ENCODE measurements around the gene CCHCR1.

The CCHCR1 gene

GRCh38 chr6:31158140-31158862 lies 699 bp upstream of the CCHCR1 start, which contains the start of gene TCF19:
Gene TCF19 (plus strand): TSS chr6:31158589. CDS start chr6:31159470, 881 bp downstream.
- peak within 1 kb of the TSS; percentile 61 for H3K9ac ChIP-seq (ENCODE audit: low read length)
- peaks cover 18% of the 10 kb centered on the region for H3K4me1 ChIP-seq (ENCODE audit: control insufficient read depth, low read depth, low read length)
- H3K27me3 ChIP-seq (ENCODE audit: control insufficient read depth, insufficient read depth, low read length) = no peaks in the 10 kb centered on the region
- peak within 1 kb of the TSS; percentile 9 for H3K27ac ChIP-seq (ENCODE audit: low read length)
- no peaks in the 10 kb centered on the region for H3K9me3 ChIP-seq (ENCODE audit: control insufficient read depth, low read depth, low read length)
- H3K4me3 ChIP-seq (ENCODE audit: low read length) = peak within 1 kb of the TSS; percentile 79
- H3K36me3 ChIP-seq (ENCODE audit: control insufficient read depth, low read depth, low read length) = peaks cover 29% of the 10 kb centered on the region

GRCh38 chr6:31156641-31157040 lies 961 bp downstream of the CCHCR1 start:
- no peak overlapping the region for H3K27ac ChIP-seq (ENCODE audit: low read length)
- peak overlapping the region; percentile 79 for H3K4me3 ChIP-seq (ENCODE audit: low read length)
- H3K9me3 ChIP-seq (ENCODE audit: control insufficient read depth, low read depth, low read length) = no peaks in the 10 kb centered on the region
- H3K9ac ChIP-seq (ENCODE audit: low read length) = no peak overlapping the region
- H3K27me3 ChIP-seq (ENCODE audit: control insufficient read depth, insufficient read depth, low read length) = no peaks in the 10 kb centered on the region
- peaks cover 12% of the 10 kb centered on the region for H3K36me3 ChIP-seq (ENCODE audit: control insufficient read depth, low read depth, low read length)
- H3K4me1 ChIP-seq (ENCODE audit: control insufficient read depth, low read depth, low read length) = peaks cover 14% of the 10 kb centered on the region

GRCh38 chr6:31154436-31154835 lies 3.2 kb downstream of the CCHCR1 start:
- no peak overlapping the region for H3K9ac ChIP-seq (ENCODE audit: low read length)
- H3K4me1 ChIP-seq (ENCODE audit: control insufficient read depth, low read depth, low read length) = peaks cover 9% of the 10 kb centered on the region
- H3K27ac ChIP-seq (ENCODE audit: low read length) = no peak overlapping the region
- no peaks in the 10 kb centered on the region for H3K27me3 ChIP-seq (ENCODE audit: control insufficient read depth, insufficient read depth, low read length)
- peaks cover 23% of the 10 kb centered on the region for H3K36me3 ChIP-seq (ENCODE audit: control insufficient read depth, low read depth, low read length)
- no peaks in the 10 kb centered on the region for H3K9me3 ChIP-seq (ENCODE audit: control insufficient read depth, low read depth, low read length)
- H3K4me3 ChIP-seq (ENCODE audit: low read length) = no peak overlapping the region

- H3K4me3 ChIP-seq (ENCODE audit: low read length) = no peak overlapping the region
- no peak overlapping the region for H3K9ac ChIP-seq (ENCODE audit: low read length)
- H3K4me1 ChIP-seq (ENCODE audit: control insufficient read depth, low read depth, low read length) = peaks cover 9% of the 10 kb centered on the region
- no peak overlapping the region for H3K27ac ChIP-seq (ENCODE audit: low read length)
- H3K27me3 ChIP-seq (ENCODE audit: control insufficient read depth, insufficient read depth, low read length) = no peaks in the 10 kb centered on the region
- H3K36me3 ChIP-seq (ENCODE audit: control insufficient read depth, low read depth, low read length) = peaks cover 30% of the 10 kb centered on the region
- H3K9me3 ChIP-seq (ENCODE audit: control insufficient read depth, low read depth, low read length) = no peaks in the 10 kb centered on the region
Measured at GRCh38 chr6:31152781-31153180, 4.8 kb downstream of the CCHCR1 start.

- Histone ChIP-seq H3K27ac (ENCODE audit: low read length) (no peak overlapping the region), H3K4me3 (ENCODE audit: low read length) (no peak overlapping the region), H3K9me3 (ENCODE audit: control insufficient read depth, low read depth, low read length) (no peaks in the 10 kb centered on the region), H3K36me3 (ENCODE audit: control insufficient read depth, low read depth, low read length) (peaks cover 32% of the 10 kb centered on the region), H3K4me1 (ENCODE audit: control insufficient read depth, low read depth, low read length) (no peaks in the 10 kb centered on the region), H3K9ac (ENCODE audit: low read length) (no peak overlapping the region), H3K27me3 (ENCODE audit: control insufficient read depth, insufficient read depth, low read length) (no peaks in the 10 kb centered on the region)
Measured at GRCh38 chr6:31149827-31150447, 7.7 kb downstream of the CCHCR1 start.

- H3K27me3 ChIP-seq (ENCODE audit: control insufficient read depth, insufficient read depth, low read length) = no peaks in the 10 kb centered on the region
Measured at GRCh38 chr6:31145386-31145785, 12.2 kb downstream of the CCHCR1 start.

GRCh38 chr6:31144970-31145340 lies 12.6 kb downstream of the CCHCR1 start:
- Histone ChIP-seq H3K27me3 (ENCODE audit: control insufficient read depth, insufficient read depth, low read length) (no peaks in the 10 kb centered on the region), H3K4me3 (ENCODE audit: low read length) (no peak overlapping the region), H3K9ac (ENCODE audit: low read length) (no peak overlapping the region), H3K4me1 (ENCODE audit: control insufficient read depth, low read depth, low read length) (peaks cover 14% of the 10 kb centered on the region), H3K27ac (ENCODE audit: low read length) (no peak overlapping the region), H3K9me3 (ENCODE audit: control insufficient read depth, low read depth, low read length) (no peaks in the 10 kb centered on the region), H3K36me3 (ENCODE audit: control insufficient read depth, low read depth, low read length) (peaks cover 27% of the 10 kb centered on the region)

More at GRCh38 chr6:31145386-31145785, 12.2 kb downstream of the CCHCR1 start:
- Histone ChIP-seq H3K4me3 (ENCODE audit: low read length) (no peak overlapping the region), H3K36me3 (ENCODE audit: control insufficient read depth, low read depth, low read length) (peaks cover 31% of the 10 kb centered on the region), H3K27ac (ENCODE audit: low read length) (no peak overlapping the region), H3K9me3 (ENCODE audit: control insufficient read depth, low read depth, low read length) (no peaks in the 10 kb centered on the region), H3K4me1 (ENCODE audit: control insufficient read depth, low read depth, low read length) (peaks cover 12% of the 10 kb centered on the region), H3K9ac (ENCODE audit: low read length) (no peak overlapping the region)

- Histone ChIP-seq H3K9ac (ENCODE audit: low read length) (no peak overlapping the region), H3K36me3 (ENCODE audit: control insufficient read depth, low read depth, low read length) (peaks cover 23% of the 10 kb centered on the region), H3K27ac (ENCODE audit: low read length) (no peak overlapping the region), H3K4me1 (ENCODE audit: control insufficient read depth, low read depth, low read length) (peaks cover 19% of the 10 kb centered on the region), H3K27me3 (ENCODE audit: control insufficient read depth, insufficient read depth, low read length) (no peaks in the 10 kb centered on the region), H3K9me3 (ENCODE audit: control insufficient read depth, low read depth, low read length) (no peaks in the 10 kb centered on the region), H3K4me3 (ENCODE audit: low read length) (no peak overlapping the region)
Measured at GRCh38 chr6:31144296-31144969, 13.2 kb downstream of the CCHCR1 start.

- peaks cover 16% of the 10 kb centered on the region for H3K36me3 ChIP-seq (ENCODE audit: control insufficient read depth, low read depth, low read length)
- peaks cover 22% of the 10 kb centered on the region for H3K4me1 ChIP-seq (ENCODE audit: control insufficient read depth, low read depth, low read length)
- no peak overlapping the region for H3K9ac ChIP-seq (ENCODE audit: low read length)
- no peaks in the 10 kb centered on the region for H3K27me3 ChIP-seq (ENCODE audit: control insufficient read depth, insufficient read depth, low read length)
- no peak overlapping the region for H3K27ac ChIP-seq (ENCODE audit: low read length)
- no peak overlapping the region for H3K4me3 ChIP-seq (ENCODE audit: low read length)
- H3K9me3 ChIP-seq (ENCODE audit: control insufficient read depth, low read depth, low read length) = no peaks in the 10 kb centered on the region
Measured at GRCh38 chr6:31143148-31143547, 14.5 kb downstream of the CCHCR1 start.

GRCh38 chr6:31142361-31142761 lies 15.2 kb downstream of the CCHCR1 start:
- H3K27ac ChIP-seq (ENCODE audit: low read length) = no peak overlapping the region
- peaks cover 27% of the 10 kb centered on the region for H3K4me1 ChIP-seq (ENCODE audit: control insufficient read depth, low read depth, low read length)
- H3K9me3 ChIP-seq (ENCODE audit: control insufficient read depth, low read depth, low read length) = no peaks in the 10 kb centered on the region
- no peak overlapping the region for H3K9ac ChIP-seq (ENCODE audit: low read length)
- H3K36me3 ChIP-seq (ENCODE audit: control insufficient read depth, low read depth, low read length) = peaks cover 14% of the 10 kb centered on the region
- H3K27me3 ChIP-seq (ENCODE audit: control insufficient read depth, insufficient read depth, low read length) = no peaks in the 10 kb centered on the region
- no peak overlapping the region for H3K4me3 ChIP-seq (ENCODE audit: low read length)

- Histone ChIP-seq H3K9me3 (ENCODE audit: control insufficient read depth, low read depth, low read length) (no peaks in the 10 kb centered on the region), H3K4me3 (ENCODE audit: low read length) (no peak overlapping the region), H3K27ac (ENCODE audit: low read length) (no peak overlapping the region), H3K9ac (ENCODE audit: low read length) (no peak overlapping the region), H3K36me3 (ENCODE audit: control insufficient read depth, low read depth, low read length) (peaks cover 10% of the 10 kb centered on the region), H3K4me1 (ENCODE audit: control insufficient read depth, low read depth, low read length) (peaks cover 27% of the 10 kb centered on the region), H3K27me3 (ENCODE audit: control insufficient read depth, insufficient read depth, low read length) (no peaks in the 10 kb centered on the region)
Measured at GRCh38 chr6:31140643-31141042, 17.0 kb downstream of the CCHCR1 start.
